NOMO-1 treated with DMSO at 0.1 percent for 48 hours (cell line): ENCODE data around the gene SNX33.
A peak's percentile ranks its signal among the peaks of the same experiment; 100 is the strongest.
"Not testable (repeated sequence)": the region's sequence is repeated elsewhere in the genome, so short reads cannot be mapped to it uniquely, and the experiment has no call there.

ENCODE experiments used
- DNase-seq: peaks from one replicate; lab custom pipeline; 2025; ENCODE audit not compliant: unreplicated experiment; lab: John Stamatoyannopoulos, UW

The SNX33 gene

GRCh38 chr15:75682181-75683135, 34.7 kb downstream of the SNX33 start:
- no peak for DNase-seq

GRCh38 chr15:75683646-75684312, 36.1 kb downstream of the SNX33 start:
- DNase-seq: peak; percentile 28

- no peak for DNase-seq
Observed at GRCh38 chr15:75684648-75685047, 36.9 kb downstream of the SNX33 start.

- no peak for DNase-seq
Observed at GRCh38 chr15:75685195-75685594, 37.5 kb downstream of the SNX33 start.

- not testable (repeated sequence) for DNase-seq
Observed at GRCh38 chr15:75686212-75686642, 38.5 kb downstream of the SNX33 start.

- DNase-seq: no peak
Observed at GRCh38 chr15:75687486-75688277, 40.0 kb downstream of the SNX33 start.

GRCh38 chr15:75688278-75688557, 40.5 kb downstream of the SNX33 start:
- DNase-seq: no peak

GRCh38 chr15:75688831-75689230, 41.1 kb downstream of the SNX33 start:
- DNase-seq: no peak

GRCh38 chr15:75689429-75689828, 41.7 kb downstream of the SNX33 start:
- DNase-seq: not testable (repeated sequence)

- DNase-seq: not testable (repeated sequence)
Observed at GRCh38 chr15:75692311-75692710, 44.6 kb downstream of the SNX33 start.

GRCh38 chr15:75693028-75693427, 45.3 kb downstream of the SNX33 start:
- not testable (repeated sequence) for DNase-seq

GRCh38 chr15:75693501-75694240, 46.0 kb downstream of the SNX33 start:
- DNase-seq: no peak

GRCh38 chr15:75694241-75695182, 46.8 kb downstream of the SNX33 start:
- no peak for DNase-seq

- DNase-seq: no peak
Observed at GRCh38 chr15:75695220-75695619, 47.5 kb downstream of the SNX33 start.

GRCh38 chr15:75695634-75696310, 48.1 kb downstream of the SNX33 start:
- DNase-seq: no peak

GRCh38 chr15:75696311-75696720, 48.6 kb downstream of the SNX33 start:
- no peak for DNase-seq

- no peak for DNase-seq
Observed at GRCh38 chr15:75696854-75697259, 49.1 kb downstream of the SNX33 start.

- no peak for DNase-seq
Observed at GRCh38 chr15:75697523-75697922, 49.8 kb downstream of the SNX33 start.
